H1 (cell line): ENCODE measurements around the gene CHCHD6.

Experiments
- ATF3 ChIP-seq: IDR thresholded peaks from 2 replicates; pipeline ENCODE4 v1.6.1; 2011; ENCODE audit warnings: low read depth, mild to moderate bottlenecking, low read length; ENCODE audit not compliant: insufficient read depth
- BCL11A ChIP-seq, 2 experiments: IDR thresholded peaks; one replicate each; pipeline ENCODE4 v1.6.1; 2011; ENCODE audit warnings: low read depth in 2 of 2, low read length in 2 of 2, mild to moderate bottlenecking in 2 of 2
- CEBPB ChIP-seq: IDR thresholded peaks from 2 replicates; pipeline ENCODE4 v1.6.1; 2012; ENCODE audit warnings: low read depth, low read length
- CTBP2 ChIP-seq: IDR thresholded peaks from 2 replicates; pipeline ENCODE4 v1.7.0; 2011; ENCODE audit warnings: borderline replicate concordance, mild to moderate bottlenecking, moderate library complexity, mixed read lengths, low read length; ENCODE audit not compliant: insufficient read depth, insufficient read length
- POLR2A ChIP-seq, 2 experiments: IDR thresholded peaks; 1 replicate in 1 of 2; 2 replicates in 1 of 2; pipeline ENCODE4 v1.6.1; 2011; ENCODE audit warnings: low read depth in 2 of 2, low read length in 2 of 2, mild to moderate bottlenecking in 2 of 2; ENCODE audit errors: control extremely low read depth in 1 of 2
- POLR2AphosphoS5 ChIP-seq: IDR thresholded peaks from 2 replicates; pipeline ENCODE4 v1.6.1; 2011; ENCODE audit warnings: low read depth, low read length
- RFX5 ChIP-seq: IDR thresholded peaks from 2 replicates; pipeline ENCODE4 v1.6.1; 2011; ENCODE audit warnings: low read depth, low read length, improper control_type of control experiment, borderline replicate concordance
- TAF1 ChIP-seq: IDR thresholded peaks from 2 replicates; pipeline ENCODE4 v1.6.1; 2011; ENCODE audit warnings: mild to moderate bottlenecking, low read depth, low read length
- TEAD4 ChIP-seq: IDR thresholded peaks from 2 replicates; pipeline ENCODE4 v1.6.1; 2012; ENCODE audit warnings: low read depth, low read length, inconsistent platforms, mixed read lengths
- USF2 ChIP-seq: IDR thresholded peaks from 2 replicates; pipeline ENCODE4 v1.6.1; 2011; ENCODE audit warnings: low read length, improper control_type of control experiment

- TF ChIP-seq TEAD4: no peak
- no peak for TF ChIP-seq CEBPB
- no peak for TF ChIP-seq POLR2AphosphoS5
- TF ChIP-seq CTBP2: no peak
- TF ChIP-seq BCL11A (IDR thresholded peaks at IDR 0.05; ENCODE audit: low read depth in 2 of 2, low read length in 2 of 2): no peak
- TF ChIP-seq TAF1: no peak
- no peak for TF ChIP-seq USF2
- TF ChIP-seq RFX5: no peak
- TF ChIP-seq ATF3: no peak
- no peak for TF ChIP-seq POLR2A (IDR thresholded peaks at IDR 0.05; ENCODE audit: control extremely low read depth in 1 of 2, low read depth in 2 of 2, low read length in 2 of 2)
Measured at GRCh38 chr3:126971891-126972351, 267.9 kb downstream of the CHCHD6 start.
